ENCODE results near the gene CD80.
"Not testable (repeated sequence)": the region's sequence is repeated elsewhere in the genome, so short reads cannot be mapped to it uniquely, and the experiment has no call there.

The CD80 gene

GRCh38 chr3:119599558-119600174 is 40.3 kb upstream of the CD80 start:
- no peak for TF ChIP-seq CTCF (conservative IDR thresholded peaks at IDR 0.05; ENCODE audit: control insufficient read depth, insufficient read depth, low read depth, low read length)
- H3K4me3 ChIP-seq (ENCODE audit: control insufficient read depth, low read depth, low read length), result no peak overlapping the region
- DNase-seq (ENCODE audit: low read depth), result no peak

GRCh38 chr3:119598410-119599098 is 39.1 kb upstream of the CD80 start:
- DNase-seq (ENCODE audit: low read depth), result no peak
- H3K4me3 ChIP-seq (ENCODE audit: control insufficient read depth, low read depth, low read length), result no peak overlapping the region
- no peak for TF ChIP-seq CTCF (conservative IDR thresholded peaks at IDR 0.05; ENCODE audit: control insufficient read depth, insufficient read depth, low read depth, low read length)

GRCh38 chr3:119597548-119598288 is 38.3 kb upstream of the CD80 start, which contains the start of gene PLA1A:
Gene PLA1A, plus strand, starts transcription at chr3:119597885. Its CDS starts 29 bp downstream, at chr3:119597914.
- no peak for TF ChIP-seq CTCF (conservative IDR thresholded peaks at IDR 0.05; ENCODE audit: control insufficient read depth, insufficient read depth, low read depth, low read length)
- DNase-seq (ENCODE audit: low read depth), result no peak
- no peak within 1 kb of the TSS for H3K4me3 ChIP-seq (ENCODE audit: control insufficient read depth, low read depth, low read length)

- H3K4me3 ChIP-seq (ENCODE audit: control insufficient read depth, low read depth, low read length), result no peak overlapping the region
- TF ChIP-seq CTCF (conservative IDR thresholded peaks at IDR 0.05; ENCODE audit: control insufficient read depth, insufficient read depth, low read depth, low read length), result no peak
- DNase-seq (ENCODE audit: low read depth), result no peak
Observed at GRCh38 chr3:119596398-119596797, 37.0 kb upstream of the CD80 start.

GRCh38 chr3:119595639-119596334 is 36.4 kb upstream of the CD80 start:
- no peak for TF ChIP-seq CTCF (conservative IDR thresholded peaks at IDR 0.05; ENCODE audit: control insufficient read depth, insufficient read depth, low read depth, low read length)
- peak; percentile 19 for DNase-seq (ENCODE audit: low read depth)
- H3K4me3 ChIP-seq (ENCODE audit: control insufficient read depth, low read depth, low read length), result no peak overlapping the region

GRCh38 chr3:119594929-119595328 is 35.5 kb upstream of the CD80 start:
- H3K4me3 ChIP-seq (ENCODE audit: control insufficient read depth, low read depth, low read length); DNase-seq (ENCODE audit: low read depth): not testable (repeated sequence)

All from fibroblast of mammary gland (primary cell).